HFF-Myc (cell line): Measurements from ENCODE around the gene ZSCAN1.
A peak's percentile ranks its signal among the peaks of the same experiment; 100 is the strongest.

Experiments
- DNase-seq: peaks from one replicate; pipeline ENCODE4 v3.0.0-alpha.2; 2011; ENCODE audit warnings: low read depth; ENCODE audit errors: extremely low read depth
- H3K4me3 ChIP-seq: replicated peaks from 2 replicates; pipeline ENCODE4 v1.5.1; 2011; ENCODE audit warnings: low read depth, mild to moderate bottlenecking, control low read depth, low read length
- CTCF ChIP-seq: IDR thresholded peaks from 2 replicates; pipeline ENCODE4 v1.5.1; 2012; ENCODE audit warnings: mild to moderate bottlenecking, low read depth, low read length, control low read depth; ENCODE audit errors: missing control alignments

The ZSCAN1 gene

GRCh38 chr19:58021541-58022282 lies 12.1 kb upstream of the ZSCAN1 start:
- H3K4me3 ChIP-seq: no peak overlapping the region
- DNase-seq: no peak
- peak; percentile 30 for TF ChIP-seq CTCF

GRCh38 chr19:58022283-58022660 lies 11.6 kb upstream of the ZSCAN1 start:
- no peak for DNase-seq
- H3K4me3 ChIP-seq: no peak overlapping the region
- TF ChIP-seq CTCF: no peak

GRCh38 chr19:58024661-58025060 lies 9.2 kb upstream of the ZSCAN1 start:
- TF ChIP-seq CTCF: no peak
- H3K4me3 ChIP-seq: no peak overlapping the region
- no peak for DNase-seq

- TF ChIP-seq CTCF: no peak
- no peak for DNase-seq
- no peak overlapping the region for H3K4me3 ChIP-seq
Measured at GRCh38 chr19:58034477-58034793, 610 bp downstream of the ZSCAN1 start.

GRCh38 chr19:58035863-58036262 lies 2.0 kb downstream of the ZSCAN1 start:
- no peak overlapping the region for H3K4me3 ChIP-seq
- TF ChIP-seq CTCF: no peak
- DNase-seq: no peak

GRCh38 chr19:58037927-58038687 lies 4.3 kb downstream of the ZSCAN1 start:
- no peak for DNase-seq
- TF ChIP-seq CTCF: no peak
- no peak overlapping the region for H3K4me3 ChIP-seq
